ENCODE measurements around the gene PTOV1.

PTOV1 gene

DNA sequence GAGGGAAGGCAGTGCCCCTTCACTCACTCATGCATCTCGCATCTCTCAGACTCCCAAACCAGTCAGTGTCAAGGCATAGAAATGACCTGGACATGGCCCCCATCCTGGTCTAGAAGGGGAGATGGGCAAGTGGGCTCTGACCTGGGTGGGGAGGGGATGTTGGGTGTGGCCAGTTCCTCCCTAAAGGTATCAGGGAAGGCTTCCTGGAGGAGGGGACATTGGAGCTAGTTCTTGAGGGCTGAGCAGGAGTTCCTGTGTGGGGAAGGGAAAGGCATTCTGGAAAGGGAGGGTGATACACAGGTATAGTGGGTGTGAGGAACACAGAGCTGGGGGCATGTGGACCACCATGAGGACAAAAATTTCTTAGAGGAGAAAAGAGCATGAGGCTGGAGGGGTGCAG is 41.8 kb downstream of the PTOV1 start:
- DNase-seq = no peak

DNA sequence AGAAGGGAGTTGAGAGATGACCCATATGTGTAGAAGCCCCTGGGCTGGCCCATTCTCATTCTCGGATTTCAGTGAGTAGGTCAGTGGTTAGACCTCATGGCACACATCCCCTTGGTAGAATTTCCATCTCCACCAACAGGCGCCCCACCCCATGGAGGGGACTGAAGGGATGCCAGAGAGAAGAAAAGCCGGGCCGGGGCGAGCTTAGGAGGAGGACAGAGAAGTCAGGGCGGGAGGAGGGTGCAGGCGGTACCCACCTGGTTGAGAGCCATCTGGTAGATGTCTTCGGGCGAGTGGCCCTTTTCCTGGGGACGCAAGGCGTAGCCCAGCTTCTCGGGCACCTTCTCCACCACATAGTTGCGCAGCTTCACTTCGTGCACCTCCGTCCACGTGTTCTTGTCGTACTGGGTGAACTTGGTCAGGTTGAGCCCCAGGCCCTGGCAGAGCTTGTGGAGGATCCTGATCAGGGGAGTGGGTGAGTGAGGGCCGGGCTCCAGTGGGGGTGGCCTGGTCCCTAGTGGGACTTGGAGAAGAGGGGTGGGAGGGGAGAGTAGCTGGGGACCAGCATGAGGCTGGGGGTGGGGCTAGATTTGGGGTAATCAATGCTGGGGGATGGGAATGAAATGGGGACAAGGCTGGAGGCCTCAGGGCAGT is 43.2 kb downstream of the PTOV1 start:
- no peak for DNase-seq

GRCh38 chr19:49894879-49895565 is 44.1 kb downstream of the PTOV1 start:
- DNase-seq = no peak

DNA sequence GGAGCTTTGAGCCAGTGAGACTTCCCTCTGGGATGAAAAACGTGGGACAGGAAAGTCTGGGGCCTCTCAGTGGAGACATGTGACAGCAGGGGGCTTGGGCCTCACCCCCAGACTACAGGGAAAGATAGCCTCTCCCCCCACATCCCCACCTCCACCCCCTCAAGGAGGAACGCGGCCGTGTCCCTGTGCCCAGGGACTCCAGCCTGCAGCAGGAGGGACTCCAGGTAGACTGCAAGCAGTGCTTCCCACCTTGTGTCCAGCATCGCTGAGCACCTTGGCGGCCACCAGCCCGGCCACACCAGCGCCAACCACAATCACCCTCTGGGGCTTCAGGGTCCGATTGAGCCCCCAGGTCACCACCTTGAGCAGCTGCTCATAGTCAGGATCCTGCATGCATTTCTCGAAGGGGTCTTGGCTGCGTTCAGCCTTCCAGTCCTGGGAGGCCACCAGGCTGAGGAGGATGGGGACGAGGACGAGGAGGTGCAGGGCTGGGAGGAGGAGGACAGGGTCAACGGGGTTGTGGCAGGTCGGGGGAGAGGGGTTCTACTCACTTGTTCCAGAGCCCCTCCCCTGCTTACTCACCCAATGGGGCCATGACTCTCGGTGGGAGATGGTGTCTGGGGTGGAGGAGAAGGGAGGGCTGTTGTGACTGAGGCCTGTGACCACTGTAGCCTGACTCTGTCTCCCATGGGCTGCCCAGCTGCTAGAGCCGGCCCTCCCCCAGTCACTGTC is 44.8 kb downstream of the PTOV1 start:
- no peak for DNase-seq

- peak; percentile 61 for DNase-seq
Measured at GRCh38 chr19:49896863-49897621, 46.1 kb downstream of the PTOV1 start, which contains the start of gene IL4I1. Gene IL4I1, minus strand, starts transcription at chr19:49896887. Its CDS starts 727 bp downstream, at chr19:49896160.

- no peak for DNase-seq
Measured at GRCh38 chr19:49904136-49904535, 53.2 kb downstream of the PTOV1 start.

DNA sequence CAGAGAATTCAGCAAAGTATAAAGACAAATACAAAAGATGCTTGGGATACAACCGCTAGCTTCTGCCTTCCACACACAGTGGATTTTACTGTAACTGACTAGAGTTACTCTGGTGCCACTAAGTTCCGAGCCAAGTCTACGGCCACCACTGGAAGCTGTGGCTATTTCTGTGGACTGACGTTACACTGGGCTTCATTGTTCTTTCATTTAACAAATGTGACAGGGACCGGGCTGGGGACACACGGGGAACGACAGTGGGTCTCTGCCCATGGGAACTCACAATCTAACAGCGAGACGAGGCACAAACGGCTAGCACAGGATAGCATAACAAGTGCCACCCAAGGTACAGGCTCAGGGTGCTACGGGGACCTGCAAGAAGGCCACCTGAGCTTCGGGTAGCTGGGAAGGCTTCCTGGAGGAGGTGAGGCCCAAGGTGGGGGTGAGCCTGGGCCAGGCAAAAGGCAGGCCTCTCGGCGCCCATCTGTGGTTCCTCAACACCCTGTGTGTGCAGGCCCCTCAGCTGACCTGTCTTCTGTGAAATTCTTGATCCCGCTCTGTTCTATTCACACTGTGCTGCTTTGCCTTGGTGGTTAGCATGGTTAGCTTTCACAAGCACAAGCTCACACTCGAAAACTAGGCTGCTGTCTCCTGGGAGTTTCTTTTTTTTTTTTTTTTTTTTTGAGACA is 56.1 kb downstream of the PTOV1 start:
- DNase-seq = no peak

DNA sequence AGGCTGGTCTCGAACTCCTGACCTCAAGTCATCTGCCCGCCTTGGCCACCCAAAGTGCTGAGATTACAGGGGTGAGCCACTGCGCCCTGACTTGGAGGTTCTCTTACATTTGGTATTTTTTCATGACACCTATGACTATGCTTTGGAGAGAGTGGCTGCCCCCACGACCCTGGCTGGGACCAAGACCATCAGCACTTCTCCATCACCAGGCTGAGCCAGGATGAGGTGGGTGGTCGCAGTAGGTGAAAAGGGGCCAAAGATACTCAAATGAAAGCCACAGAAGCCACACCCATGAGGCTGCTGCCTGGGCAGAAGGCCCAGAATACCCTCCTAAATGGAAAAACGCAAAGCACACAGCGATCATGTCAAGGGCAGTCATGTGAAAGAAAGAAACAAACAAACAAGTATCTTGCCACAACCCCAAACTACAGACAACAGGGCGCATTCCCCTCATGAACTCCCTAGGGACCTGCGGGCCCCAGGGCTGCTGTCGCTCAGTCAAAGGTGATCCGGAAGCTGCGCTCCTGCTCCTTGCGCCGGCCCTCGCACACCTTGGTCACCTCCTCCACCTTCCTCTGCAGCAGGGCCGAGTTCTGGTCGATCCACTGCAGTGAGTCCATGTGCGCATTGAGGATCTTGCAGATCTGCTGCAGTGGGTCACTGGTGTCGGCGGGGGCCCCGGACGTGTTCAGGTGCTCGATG is 56.9 kb downstream of the PTOV1 start:
- no peak for DNase-seq

GRCh38 chr19:49908480-49909420 is 57.8 kb downstream of the PTOV1 start:
- DNase-seq = no peak

GRCh38 chr19:49910179-49910578 is 59.2 kb downstream of the PTOV1 start:
- no peak for DNase-seq
